Effector CD8-positive, alpha-beta T cell (primary cell): Measurements from ENCODE around the gene ACP2.

Source experiments
- DNase-seq: peaks from one replicate; lab custom pipeline; 2025; lab: John Stamatoyannopoulos, UW

Gene ACP2

GRCh38 chr11:47269002-47269828, 20.6 kb upstream of the ACP2 start:
- peak; percentile 72 for DNase-seq

GRCh38 chr11:47268448-47269001, 19.9 kb upstream of the ACP2 start:
- DNase-seq, result no peak

GRCh38 chr11:47267876-47268275, 19.3 kb upstream of the ACP2 start:
- DNase-seq, result no peak

DNA sequence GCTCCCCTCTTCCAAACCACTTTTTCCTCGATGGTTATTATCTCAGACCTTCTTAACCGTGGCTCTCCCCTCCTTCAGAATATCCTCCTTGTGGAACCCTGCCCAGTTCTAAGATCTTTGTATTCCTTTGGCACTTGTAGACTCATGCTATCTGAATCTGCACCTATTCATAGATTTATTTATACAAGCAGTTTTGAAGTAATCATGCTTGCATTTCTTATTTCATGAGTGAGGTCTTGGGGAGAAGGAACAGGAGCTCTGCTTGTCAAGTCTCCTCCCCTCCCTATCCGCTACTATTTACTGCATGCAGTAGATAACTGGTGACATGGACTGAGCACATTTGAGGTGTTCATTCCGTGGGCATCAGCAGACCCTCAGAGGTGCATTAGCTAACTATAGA, 15.9 kb upstream of the ACP2 start:
- DNase-seq, result no peak

DNA sequence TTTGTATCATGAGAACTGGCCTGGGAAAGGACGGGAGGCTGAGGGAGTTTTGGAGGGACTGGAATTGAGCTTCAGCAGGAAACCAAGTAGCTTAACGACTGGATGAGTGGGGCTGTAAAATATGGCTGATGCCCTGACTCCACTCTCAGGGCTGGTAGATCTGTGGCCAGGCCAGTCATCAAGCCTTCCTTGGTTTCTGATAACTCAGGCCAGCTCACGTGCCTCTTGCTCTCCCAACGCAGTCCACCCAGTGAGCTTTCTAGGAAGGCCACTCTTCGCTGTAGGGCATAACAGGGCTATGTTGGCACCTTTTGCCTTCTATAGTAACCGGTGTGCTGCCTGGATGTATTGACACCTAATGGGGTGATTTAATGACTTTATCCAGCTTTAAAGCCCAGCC, 15.5 kb upstream of the ACP2 start:
- DNase-seq, result no peak

DNA sequence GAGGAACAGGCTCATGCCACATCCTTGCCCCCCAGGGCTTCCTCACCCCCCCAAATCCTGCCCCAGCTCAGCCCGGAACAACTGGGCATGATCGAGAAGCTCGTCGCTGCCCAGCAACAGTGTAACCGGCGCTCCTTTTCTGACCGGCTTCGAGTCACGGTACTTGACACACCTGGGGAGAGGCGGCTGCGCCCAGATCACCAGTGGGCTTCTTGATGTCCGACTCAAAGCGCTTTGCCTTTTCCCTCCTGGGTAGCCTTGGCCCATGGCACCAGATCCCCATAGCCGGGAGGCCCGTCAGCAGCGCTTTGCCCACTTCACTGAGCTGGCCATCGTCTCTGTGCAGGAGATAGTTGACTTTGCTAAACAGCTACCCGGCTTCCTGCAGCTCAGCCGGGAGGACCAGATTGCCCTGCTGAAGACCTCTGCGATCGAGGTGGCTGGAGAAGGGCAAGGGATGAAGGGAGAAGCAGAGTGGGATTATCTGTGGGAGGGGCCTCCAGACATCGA, 12.7 kb upstream of the ACP2 start:
- DNase-seq, result no peak

DNA sequence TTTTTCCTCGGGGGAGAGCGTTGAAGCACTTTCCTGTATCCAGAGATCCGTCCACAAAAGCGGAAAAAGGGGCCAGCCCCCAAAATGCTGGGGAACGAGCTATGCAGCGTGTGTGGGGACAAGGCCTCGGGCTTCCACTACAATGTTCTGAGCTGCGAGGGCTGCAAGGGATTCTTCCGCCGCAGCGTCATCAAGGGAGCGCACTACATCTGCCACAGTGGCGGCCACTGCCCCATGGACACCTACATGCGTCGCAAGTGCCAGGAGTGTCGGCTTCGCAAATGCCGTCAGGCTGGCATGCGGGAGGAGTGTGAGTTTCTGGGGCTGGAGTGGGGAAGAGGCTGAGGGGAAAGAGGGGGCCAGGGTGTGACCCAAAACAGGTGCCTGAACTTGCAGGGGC, 11.8 kb upstream of the ACP2 start:
- DNase-seq, result no peak

DNA sequence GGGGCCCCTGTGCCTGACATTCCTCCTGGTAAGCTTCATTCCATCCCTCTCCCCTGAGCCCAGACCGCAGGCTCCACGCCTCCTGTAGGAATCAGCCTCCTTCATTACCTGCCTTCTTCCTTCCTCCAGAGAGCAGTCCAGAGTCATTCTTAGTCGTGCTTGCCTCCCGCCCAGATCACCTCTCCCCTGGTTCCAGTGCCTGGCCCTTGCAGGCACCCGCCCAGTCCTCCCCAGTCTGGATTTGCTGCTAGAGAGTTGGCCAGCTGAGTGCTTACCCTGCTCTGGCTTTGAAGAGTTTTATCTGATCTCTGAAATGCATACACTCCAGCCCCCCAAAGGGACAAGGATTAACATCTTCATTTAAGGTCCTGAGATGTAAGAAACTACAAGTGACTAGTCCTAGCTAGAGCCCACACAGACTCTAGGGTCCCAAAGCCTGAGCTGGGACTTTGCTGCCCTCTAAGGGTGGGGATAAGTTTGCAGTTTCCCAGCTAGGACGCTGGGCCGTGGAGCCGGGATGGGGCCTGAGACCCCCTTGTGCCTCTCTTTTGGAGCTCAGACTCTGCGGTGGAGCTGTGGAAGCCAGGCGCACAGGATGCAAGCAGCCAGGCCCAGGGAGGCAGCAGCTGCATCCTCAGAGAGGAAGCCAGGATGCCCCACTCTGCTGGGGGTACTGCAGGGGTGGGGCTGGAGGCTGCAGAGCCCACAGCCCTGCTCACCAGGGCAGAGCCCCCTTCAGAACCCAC, 10.8 kb upstream of the ACP2 start:
- no peak for DNase-seq

GRCh38 chr11:47258317-47258902, 9.8 kb upstream of the ACP2 start:
- DNase-seq, result no peak

- no peak for DNase-seq
Measured at GRCh38 chr11:47257517-47258316, 9.1 kb upstream of the ACP2 start, which contains the start of gene NR1H3. Gene NR1H3 (plus strand): TSS chr11:47257996. CDS start chr11:47259217, 1,221 bp downstream.

DNA sequence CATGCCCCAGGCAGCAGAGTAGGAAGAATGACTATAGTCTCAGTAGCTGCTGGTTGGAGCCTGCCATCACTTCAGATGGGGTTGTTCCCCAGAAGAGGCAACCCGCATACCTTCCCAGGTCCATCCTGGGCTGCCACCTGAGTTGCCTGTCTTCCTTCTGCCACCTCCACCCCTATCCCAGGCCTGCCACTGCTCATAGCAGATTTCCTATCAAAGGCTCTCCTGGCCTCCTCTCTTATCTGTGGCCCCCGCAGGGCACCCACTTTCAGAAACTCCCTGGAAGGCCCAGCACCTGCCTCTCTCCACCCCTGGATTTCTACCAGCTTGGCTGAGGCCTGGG, 8.5 kb upstream of the ACP2 start:
- no peak for DNase-seq

- no peak for DNase-seq
Measured at GRCh38 chr11:47256374-47256773, 7.8 kb upstream of the ACP2 start.

DNA sequence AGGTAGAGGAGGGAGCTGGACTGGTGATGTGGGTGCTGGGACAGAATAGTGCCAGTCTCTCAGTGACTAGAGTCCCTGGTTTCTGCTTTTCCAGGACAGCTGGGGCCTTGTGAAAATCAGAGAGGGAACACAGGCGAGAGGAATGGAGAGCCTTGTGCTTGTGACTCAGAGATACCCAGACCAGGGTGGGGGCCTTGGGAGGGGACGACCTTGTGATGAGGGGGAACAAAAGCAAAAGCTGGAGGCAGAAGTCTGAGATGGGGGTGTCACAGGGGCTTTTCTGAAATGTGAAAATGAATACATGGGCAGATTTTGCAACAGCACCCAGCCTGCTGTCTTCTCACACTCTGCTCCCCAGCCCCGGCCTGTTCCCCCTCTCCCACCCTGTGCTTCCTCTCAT, 5.8 kb upstream of the ACP2 start:
- no peak for DNase-seq

DNA sequence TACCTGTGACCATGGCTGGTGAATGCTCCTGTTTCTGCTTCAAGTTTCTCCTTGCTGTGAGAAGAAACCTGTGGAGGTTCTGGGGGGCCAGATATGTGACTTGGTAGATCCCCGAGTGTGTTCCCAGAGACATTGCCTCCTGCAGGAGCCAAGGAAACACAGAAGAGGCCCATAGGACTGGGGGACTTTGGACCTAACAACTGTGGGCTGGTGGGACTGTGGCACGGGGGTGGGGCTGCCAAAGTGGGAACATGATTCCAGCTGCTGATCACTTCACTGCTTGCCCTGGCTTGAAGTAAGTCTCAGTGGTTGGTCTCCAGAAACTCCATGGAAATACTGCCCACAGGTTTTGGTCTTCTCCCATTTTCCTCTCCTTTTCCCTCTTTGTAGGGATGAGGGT, 5.0 kb upstream of the ACP2 start:
- DNase-seq, result no peak

DNA sequence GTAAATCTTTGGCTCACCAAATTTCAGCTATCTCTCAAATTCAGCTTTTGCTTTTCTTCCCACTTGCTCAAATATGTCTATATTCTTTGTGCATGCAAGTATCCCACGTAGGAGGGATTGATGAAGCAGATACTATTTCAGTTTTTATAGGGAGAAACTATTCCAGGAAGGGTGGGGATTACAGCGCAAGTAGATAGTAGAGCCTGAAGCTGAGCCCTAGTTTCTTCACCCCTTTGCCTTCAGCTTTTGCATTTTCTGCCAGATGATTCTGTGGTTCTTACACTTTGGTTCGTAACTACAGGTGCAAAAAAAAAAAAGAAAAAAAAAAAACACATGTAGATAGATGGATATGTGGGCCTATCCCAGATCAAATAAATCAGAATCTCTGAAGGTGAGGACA, 3.1 kb upstream of the ACP2 start:
- no peak for DNase-seq

- DNase-seq, result no peak
Measured at GRCh38 chr11:47249378-47249715, 733 bp upstream of the ACP2 start.

DNA sequence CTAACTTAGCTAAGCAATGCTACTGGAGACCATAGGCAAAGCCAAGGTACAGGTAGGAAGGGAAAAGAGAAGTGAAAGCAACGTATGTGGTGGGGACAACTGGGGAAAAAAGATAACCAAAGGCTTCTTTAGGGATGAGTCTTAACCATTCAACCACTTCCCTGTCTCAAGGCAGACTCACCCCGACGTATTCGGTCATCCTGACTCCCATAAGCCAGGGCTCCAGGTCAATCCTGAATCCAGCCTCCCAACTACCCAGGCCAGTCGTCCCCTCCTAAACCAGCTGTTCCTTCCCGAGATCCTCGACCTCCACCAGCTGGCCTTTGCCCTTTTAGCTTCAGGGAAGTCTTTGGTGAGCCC, 330 bp downstream of the ACP2 start:
- no peak for DNase-seq

DNA sequence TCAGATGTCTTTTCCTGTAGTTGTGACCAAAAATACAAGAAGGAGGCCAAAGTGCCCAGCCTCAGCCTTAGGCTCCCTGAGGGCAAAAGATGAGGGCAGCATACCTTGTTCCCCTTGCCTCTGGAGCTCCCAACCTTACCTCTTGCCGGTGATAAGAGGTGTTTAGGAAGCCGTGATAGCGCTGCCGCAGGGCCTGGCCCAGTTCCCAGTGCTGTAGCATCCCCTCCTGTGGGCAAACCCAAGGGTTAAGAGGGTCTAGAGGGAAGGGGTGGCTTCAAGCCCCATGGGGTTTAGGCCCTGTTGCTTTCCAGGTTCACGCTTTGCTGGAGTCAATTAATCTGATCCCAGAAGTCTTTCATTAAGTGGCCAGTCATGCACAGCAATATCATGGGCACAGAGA, 1.1 kb downstream of the ACP2 start:
- DNase-seq, result no peak

DNA sequence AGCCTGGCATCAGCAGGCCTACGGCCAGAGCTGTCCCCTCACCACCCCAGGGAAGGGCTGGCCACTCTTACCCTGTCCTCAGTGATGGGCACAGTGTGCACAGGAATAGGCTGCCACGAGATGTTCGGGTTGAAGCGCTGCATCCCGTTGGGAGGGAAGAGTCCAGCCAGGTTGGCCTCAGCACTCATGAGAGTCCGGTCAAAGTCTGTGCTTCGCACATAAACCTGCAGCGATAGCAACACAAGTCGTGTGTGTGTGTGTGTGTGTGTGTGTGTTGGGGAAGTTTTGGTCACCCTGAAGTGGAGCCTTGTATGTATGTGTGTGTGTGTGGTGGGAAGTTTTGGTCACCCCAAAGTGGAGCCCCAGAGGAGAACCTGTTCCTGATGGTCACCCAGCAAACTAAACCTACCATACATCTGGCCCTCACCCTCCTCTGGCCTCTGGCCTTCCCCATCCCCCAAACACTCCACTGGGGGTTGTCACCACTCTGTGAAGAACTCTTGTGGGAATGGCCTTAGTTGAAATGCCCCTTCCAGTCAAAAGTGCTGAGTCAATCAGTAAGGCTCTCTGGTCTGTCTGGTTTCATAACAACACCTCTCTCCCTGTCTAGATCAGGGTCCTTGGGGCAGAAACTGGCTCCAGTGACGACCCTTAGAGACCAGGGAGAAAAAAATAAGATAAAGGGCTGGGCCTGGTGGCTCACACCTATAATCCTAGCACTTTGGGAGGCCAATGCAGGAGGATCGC, 2.8 kb downstream of the ACP2 start:
- DNase-seq, result no peak

DNA sequence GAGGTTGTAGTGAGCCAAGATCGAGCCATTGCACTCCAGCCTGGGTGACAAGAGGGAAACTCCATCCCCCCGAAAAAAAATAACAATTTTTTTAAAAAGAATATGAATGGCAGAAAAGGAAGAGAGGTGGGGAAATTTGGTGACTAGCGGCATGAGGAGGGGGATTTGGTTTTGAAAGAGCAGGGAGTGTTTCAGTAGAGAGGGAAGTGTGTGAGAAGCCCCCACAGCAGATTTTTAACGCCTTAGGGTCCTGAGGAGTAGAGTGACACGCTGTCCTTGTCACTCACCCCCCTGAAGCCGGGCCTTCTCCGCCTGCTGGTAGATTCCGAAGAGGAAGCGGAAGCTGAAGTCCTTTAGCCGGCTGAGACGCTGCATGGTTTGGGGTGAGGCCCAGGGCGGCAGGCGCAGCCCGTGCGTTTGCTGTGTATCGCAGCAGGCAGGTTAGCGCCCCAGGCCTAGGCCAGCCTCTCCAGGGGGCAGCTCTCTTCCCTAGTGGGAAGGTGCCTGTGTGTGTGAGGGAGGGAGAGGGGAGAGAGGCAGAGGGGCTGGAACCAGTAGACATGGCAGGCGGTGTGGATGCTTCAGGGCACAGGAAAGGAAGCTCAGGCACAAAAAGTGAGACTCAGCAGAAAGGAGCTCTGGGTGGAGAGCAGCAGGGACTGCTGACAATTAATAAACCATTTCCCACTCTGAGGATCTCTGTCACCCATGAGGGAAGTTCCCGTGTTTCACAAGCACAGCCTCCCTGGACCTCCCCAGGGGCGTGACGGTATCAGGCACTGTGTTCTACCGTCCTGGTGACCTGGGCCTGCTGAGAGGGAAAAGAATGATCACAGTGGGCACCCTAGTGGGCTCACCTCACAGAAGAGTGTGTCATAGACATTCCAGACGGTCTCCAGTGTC, 3.9 kb downstream of the ACP2 start:
- no peak for DNase-seq
